Calu3 (cell line): ENCODE measurements around the gene TEX22. TPM values are rescaled to one million over a fixed set of nuclear protein-coding genes. Genes with fewer than 3 reads are reported as not detected.

ENCODE experiments used
- BruUV-seq: library from RNA; stranded (reverse); fragments of 400-500 nt; replicated peaks from 2 replicates; lab custom pipeline; 2021; lab: Mats Ljungman, UMichigan
- CTCF ChIA-PET: fragments of 300-600 bp; sonication (Branson Sonifier 250); formaldehyde crosslinking; loops from one replicate; lab custom pipeline; 2022; ENCODE audit warnings: antibody characterized with exemption; lab: Charles Lee
- DNase-seq: peaks from one replicate; pipeline ENCODE4 v3.0.0; 2022
- H3K27ac Mint-ChIP-seq: one replicate; pipeline ENCODE4 v1.8.0; 2022; ENCODE audit warnings: mixed read lengths; ENCODE audit not compliant: unreplicated experiment
- H3K27me3 Mint-ChIP-seq: one replicate; pipeline ENCODE4 v1.8.0; 2022; ENCODE audit warnings: mixed read lengths; ENCODE audit not compliant: unreplicated experiment
- H3K36me3 Mint-ChIP-seq: one replicate; pipeline ENCODE4 v1.8.0; 2022; ENCODE audit warnings: mild to moderate bottlenecking, moderate library complexity, mixed read lengths; ENCODE audit not compliant: insufficient read depth, unreplicated experiment
- H3K4me1 Mint-ChIP-seq: one replicate; pipeline ENCODE4 v1.8.0; 2022; ENCODE audit warnings: mild to moderate bottlenecking, low read depth, mixed read lengths; ENCODE audit not compliant: unreplicated experiment
- H3K4me3 Mint-ChIP-seq: one replicate; pipeline ENCODE4 v1.8.0; 2022; ENCODE audit warnings: mild to moderate bottlenecking, low read depth, moderate library complexity, mixed read lengths; ENCODE audit not compliant: unreplicated experiment
- H3K9me3 Mint-ChIP-seq: one replicate; pipeline ENCODE4 v1.8.0; 2022; ENCODE audit warnings: low read depth, mixed read lengths; ENCODE audit not compliant: unreplicated experiment
- intact Hi-C: fragments of 100-400 bp; cut with micrococcal nuclease; formaldehyde crosslinking; loops from one replicate; pipeline ENCODE4 v1.10.0; 2022; ENCODE audit not compliant: unreplicated experiment
- total RNA-seq: library from RNA; stranded (reverse); gene quantifications from 2 replicates; pipeline ENCODE4 v1.2.3, GENCODE V29; 2022
- TF ChIP-seq, protein P1 (sequence below): fragments of 200-600 bp; IDR thresholded peaks from one replicate; pipeline ENCODE4 v1.8.0; 2022; ENCODE audit warnings: antibody characterized with exemption; ENCODE audit not compliant: unreplicated experiment

TEX22 gene
- total RNA-seq, 1 experiment from 2014 or later: 2.8 TPM

DNA sequence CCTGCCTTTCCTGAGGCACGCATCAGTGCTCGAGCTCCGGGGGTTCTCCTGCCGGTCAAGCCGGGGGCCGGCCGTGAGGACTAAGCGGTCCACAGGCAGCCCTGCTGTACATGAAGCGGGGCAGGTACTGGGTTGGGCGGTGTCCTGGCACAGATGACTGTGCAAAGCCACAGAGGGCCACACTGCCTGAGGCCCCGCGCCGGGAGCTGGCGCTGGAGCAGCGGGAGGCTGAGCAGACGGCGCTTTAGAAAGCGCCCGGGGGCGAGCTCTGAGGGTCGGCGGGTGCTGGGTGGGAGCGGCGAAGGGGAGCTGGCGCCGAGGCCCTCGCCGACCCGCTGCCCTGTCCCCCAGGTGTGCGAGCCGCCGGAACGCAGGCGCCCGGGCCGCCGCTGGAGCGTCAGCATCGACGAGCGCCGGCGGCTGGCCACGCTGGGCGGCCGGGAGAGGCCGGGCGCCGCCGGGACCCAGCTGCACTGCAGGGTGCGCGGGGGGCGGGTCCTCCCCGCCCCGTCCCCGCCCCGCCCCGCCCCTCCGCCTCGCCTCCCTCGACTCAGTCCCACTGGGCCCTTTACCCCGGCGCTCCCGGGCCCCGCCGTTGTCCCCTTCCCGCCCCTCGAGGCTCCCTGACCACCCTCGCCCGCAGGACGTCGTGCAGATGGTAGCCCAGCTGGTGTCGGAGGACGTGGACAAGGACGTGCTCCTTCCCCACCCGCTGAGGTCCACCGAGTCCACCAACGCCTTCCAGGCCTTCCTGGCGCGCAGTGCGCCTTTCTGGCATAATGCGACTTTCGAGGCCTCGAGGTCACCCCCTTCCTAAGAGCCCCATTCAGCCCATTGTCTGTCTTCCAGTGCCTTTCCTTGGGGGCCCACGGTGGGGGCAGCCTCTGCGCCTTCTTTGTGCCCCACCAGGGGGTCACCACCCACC lies 12.9 kb downstream of the TEX22 start:
- no TSS peak for BruUV-seq
- Mint-ChIP-seq H3K27ac (no peak overlapping the region), H3K36me3 (peaks cover 5% of the 10 kb centered on the region), H3K27me3 (peaks cover 48% of the 10 kb centered on the region), H3K4me3 (peak overlapping the region; percentile 71), H3K9me3 (no peaks in the 10 kb centered on the region), H3K4me1 (no peaks in the 10 kb centered on the region)
- CTCF ChIA-PET: interaction anchor here (0.6 to 1.0 kb wide), 5 partner anchors 13 to 714 kb away, joined by 3 to 6 read pairs (median 3); no protein-coding TSS in a partner anchor
- TF ChIP-seq, protein P1, sequence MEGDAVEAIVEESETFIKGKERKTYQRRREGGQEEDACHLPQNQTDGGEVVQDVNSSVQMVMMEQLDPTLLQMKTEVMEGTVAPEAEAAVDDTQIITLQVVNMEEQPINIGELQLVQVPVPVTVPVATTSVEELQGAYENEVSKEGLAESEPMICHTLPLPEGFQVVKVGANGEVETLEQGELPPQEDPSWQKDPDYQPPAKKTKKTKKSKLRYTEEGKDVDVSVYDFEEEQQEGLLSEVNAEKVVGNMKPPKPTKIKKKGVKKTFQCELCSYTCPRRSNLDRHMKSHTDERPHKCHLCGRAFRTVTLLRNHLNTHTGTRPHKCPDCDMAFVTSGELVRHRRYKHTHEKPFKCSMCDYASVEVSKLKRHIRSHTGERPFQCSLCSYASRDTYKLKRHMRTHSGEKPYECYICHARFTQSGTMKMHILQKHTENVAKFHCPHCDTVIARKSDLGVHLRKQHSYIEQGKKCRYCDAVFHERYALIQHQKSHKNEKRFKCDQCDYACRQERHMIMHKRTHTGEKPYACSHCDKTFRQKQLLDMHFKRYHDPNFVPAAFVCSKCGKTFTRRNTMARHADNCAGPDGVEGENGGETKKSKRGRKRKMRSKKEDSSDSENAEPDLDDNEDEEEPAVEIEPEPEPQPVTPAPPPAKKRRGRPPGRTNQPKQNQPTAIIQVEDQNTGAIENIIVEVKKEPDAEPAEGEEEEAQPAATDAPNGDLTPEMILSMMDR: no peak
- peak; percentile 60 for DNase-seq
- intact Hi-C loops: no loop called here

DNA sequence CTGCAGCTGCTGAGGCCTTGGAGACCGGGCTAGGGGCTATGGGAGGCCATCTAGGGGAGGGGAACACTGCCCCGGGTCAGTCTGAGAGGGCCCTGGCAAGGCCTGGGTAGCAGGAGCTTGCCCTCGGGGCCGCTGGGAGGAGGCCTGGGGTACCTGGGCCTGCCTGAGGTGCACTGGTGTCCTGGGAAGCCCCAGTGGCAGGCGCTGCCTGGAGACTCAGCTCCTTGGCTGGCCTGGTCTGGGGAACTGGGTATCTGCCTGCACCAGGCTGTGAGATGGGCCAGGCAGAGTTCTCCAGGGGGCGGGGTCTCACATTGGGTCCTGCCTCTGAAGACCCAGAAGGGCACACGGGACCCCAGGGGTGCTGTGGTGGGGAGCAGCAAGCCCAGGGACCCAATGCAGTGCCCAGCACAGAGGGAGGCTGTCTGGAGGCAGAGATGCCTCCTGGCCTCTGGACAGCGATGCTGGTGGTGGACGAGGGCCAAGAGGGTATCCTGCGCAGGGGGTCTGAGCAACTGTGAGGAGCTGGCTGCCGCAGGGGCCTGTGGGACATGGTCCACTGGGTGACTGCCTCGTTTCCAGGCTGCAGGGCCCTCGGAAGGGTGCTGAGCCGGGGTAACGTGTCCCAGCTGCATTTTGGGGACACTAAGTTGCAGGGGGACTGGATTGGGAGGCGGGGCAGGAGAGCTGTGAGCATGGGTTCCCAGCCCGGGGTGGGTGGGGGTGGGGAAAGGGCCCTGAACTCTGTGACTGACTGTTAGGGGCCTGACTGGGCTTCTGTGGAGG lies 13.8 kb downstream of the TEX22 start:
- H3K36me3 Mint-ChIP-seq: peaks cover 5% of the 10 kb centered on the region
- H3K4me3 Mint-ChIP-seq: peak overlapping the region; percentile 71
- TF ChIP-seq, protein P1: no peak
- no peaks in the 10 kb centered on the region for H3K9me3 Mint-ChIP-seq
- intact Hi-C loops: no loop called here
- no peak for DNase-seq
- CTCF ChIA-PET: no interaction called here
- BruUV-seq: no TSS peak
- no peaks in the 10 kb centered on the region for H3K4me1 Mint-ChIP-seq
- H3K27me3 Mint-ChIP-seq: peaks cover 46% of the 10 kb centered on the region
- no peak overlapping the region for H3K27ac Mint-ChIP-seq

DNA sequence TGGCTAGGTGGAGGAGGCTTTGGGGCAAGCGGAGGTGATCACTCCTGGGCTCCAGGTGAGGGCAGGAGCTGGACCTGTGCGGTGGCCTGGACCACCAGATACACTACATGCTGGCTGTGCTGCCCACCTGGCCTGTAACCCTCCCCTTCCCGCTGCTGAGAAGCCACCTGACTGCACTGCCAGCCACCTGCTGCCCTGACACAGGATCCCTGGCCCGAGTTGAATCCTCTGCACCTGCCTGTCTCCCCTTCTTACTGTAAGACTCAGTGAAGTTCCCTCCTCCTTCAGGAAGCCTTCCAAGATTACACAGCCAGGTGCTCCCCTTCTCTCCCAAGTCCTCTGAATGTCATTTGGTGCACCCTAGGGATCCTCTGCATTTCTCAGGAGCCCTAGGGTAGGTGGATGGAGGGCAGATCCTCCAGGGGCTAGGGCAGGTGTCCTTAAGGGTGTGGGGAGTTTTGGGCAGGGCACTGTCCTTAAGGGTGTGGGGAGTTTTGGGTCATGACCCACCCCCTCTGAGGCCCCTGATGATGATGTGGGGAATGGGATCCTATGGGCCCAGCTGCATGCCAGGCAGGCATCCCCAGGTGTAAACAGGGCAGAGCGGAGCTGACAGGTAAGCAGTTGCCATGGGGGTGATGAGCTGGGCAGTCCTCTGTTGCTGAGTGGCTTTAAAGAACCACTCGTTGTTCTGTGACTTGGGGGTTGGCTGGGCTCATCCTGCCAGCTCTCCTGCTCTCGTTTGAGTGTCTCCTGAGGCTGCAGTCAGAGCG lies 14.6 kb downstream of the TEX22 start:
- Mint-ChIP-seq H3K27ac (no peak overlapping the region), H3K36me3 (peaks cover 5% of the 10 kb centered on the region), H3K27me3 (peaks cover 46% of the 10 kb centered on the region), H3K4me1 (no peaks in the 10 kb centered on the region), H3K9me3 (no peaks in the 10 kb centered on the region), H3K4me3 (no peak overlapping the region)
- DNase-seq: no peak
- TF ChIP-seq, protein P1: no peak
- CTCF ChIA-PET: no interaction called here
- intact Hi-C loops: no loop called here
- BruUV-seq: no TSS peak

DNA sequence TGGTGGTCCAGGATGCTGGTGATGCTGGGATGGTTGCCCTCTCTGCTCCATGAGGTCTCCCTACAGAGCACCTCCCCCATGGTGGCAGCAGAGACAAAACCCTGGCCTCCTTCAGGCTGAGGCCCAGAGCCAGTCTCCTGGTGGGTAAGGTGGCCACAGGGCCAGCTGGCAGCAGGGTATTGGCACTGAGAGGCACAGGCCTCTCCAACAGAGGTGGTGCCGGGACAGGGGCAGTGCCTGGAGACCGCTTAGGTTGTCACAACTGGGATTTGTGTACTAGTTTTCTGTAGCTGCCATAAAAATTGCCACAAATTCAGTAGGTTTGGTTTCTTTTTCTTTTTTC lies 15.2 kb downstream of the TEX22 start:
- H3K4me1 Mint-ChIP-seq: peaks cover 1% of the 10 kb centered on the region
- peaks cover 45% of the 10 kb centered on the region for H3K27me3 Mint-ChIP-seq
- DNase-seq: no peak
- H3K27ac Mint-ChIP-seq: no peak overlapping the region
- no peaks in the 10 kb centered on the region for H3K9me3 Mint-ChIP-seq
- intact Hi-C loops: no loop called here
- BruUV-seq: no TSS peak
- no peak overlapping the region for H3K4me3 Mint-ChIP-seq
- peaks cover 6% of the 10 kb centered on the region for H3K36me3 Mint-ChIP-seq
- CTCF ChIA-PET: interaction anchor here (0.6 kb wide), 1 partner anchor 21 kb away, joined by 3 read pairs; no protein-coding TSS in a partner anchor
- TF ChIP-seq, protein P1: no peak
